RWPE1 (cell line): ENCODE data around the gene HIVEP1.

Experiments
- CTCF ChIA-PET: fragments of 350-600 bp; sonication (Branson Sonifier 250); formaldehyde crosslinking; extraction: SDS; loops from one replicate; lab custom pipeline; 2021; lab: Yijun Ruan, JAX
- POLR2A ChIA-PET: fragments of 400-600 bp; formaldehyde crosslinking; extraction: SDS; loops from one replicate; lab custom pipeline; 2020; ENCODE audit warnings: antibody characterized with exemption; ENCODE audit not compliant: low non-redundant PET; lab: Yijun Ruan, JAX
- DNase-seq: peaks from one replicate; pipeline ENCODE4 v3.0.0; 2012; ENCODE audit warnings: low spot score
- H3K27ac ChIP-seq: fragments of 450-650 bp; 2 replicates; pipeline ENCODE4 v1.5.1; 2017
- CTCF ChIP-seq: fragments of 450-650 bp; conservative IDR thresholded peaks from 2 replicates; pipeline ENCODE4 v1.5.1; 2017; ENCODE audit warnings: low read depth, mild to moderate bottlenecking

HIVEP1 gene

GRCh38 chr6:12160326-12160725 is 148.2 kb downstream of the HIVEP1 start:
- H3K27ac ChIP-seq, result no peak overlapping the region
- CTCF ChIA-PET, result interaction anchor here (0.6 to 0.7 kb wide), 2 partner anchors 11 to 1167 kb away, joined by 3 read pairs; no protein-coding TSS in a partner anchor
- POLR2A ChIA-PET, result no interaction called here
- no peak for TF ChIP-seq CTCF
- no peak for DNase-seq

- POLR2A ChIA-PET, result no interaction called here
These were observed 150.1 kb downstream of the HIVEP1 start for GRCh38 chr6:12162213-12162612.

DNA sequence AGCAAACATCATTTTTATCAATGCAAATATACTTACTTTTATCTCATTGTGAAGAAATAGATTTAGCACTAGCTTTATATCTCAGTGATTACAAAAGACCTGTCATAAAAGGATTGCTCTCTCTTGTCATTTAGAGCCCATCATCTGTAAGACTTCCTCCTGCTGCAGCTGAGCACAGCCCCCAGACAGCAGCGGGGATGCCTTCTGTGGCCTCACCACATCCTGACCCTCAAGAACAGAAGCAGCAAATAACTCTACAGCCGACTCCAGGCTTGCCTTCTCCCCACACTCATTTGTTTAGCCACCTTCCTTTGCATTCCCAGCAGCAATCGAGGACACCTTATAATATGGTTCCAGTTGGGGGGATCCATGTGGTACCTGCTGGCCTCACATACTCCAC is 151.0 kb downstream of the HIVEP1 start:
- H3K27ac ChIP-seq, result no peak overlapping the region
- CTCF ChIA-PET, result no interaction called here
- no peak for TF ChIP-seq CTCF
- no peak for DNase-seq
- POLR2A ChIA-PET, result interaction anchor here (0.6 kb wide), 1 partner anchor 512 kb away, joined by 3 read pairs; no protein-coding TSS in a partner anchor

More at GRCh38 chr6:12162213-12162612, 150.1 kb downstream of the HIVEP1 start:
- CTCF ChIA-PET, result interaction anchor here (0.7 kb wide), 1 partner anchor 444 kb away, joined by 5 read pairs; no protein-coding TSS in a partner anchor
- no peak for DNase-seq
- no peak for TF ChIP-seq CTCF
- no peak overlapping the region for H3K27ac ChIP-seq

- DNase-seq, result no peak
- H3K27ac ChIP-seq, result no peak overlapping the region
- no peak for TF ChIP-seq CTCF
- ChIA-PET CTCF (no interaction called here), POLR2A (no interaction called here)
These were observed 151.8 kb downstream of the HIVEP1 start for GRCh38 chr6:12163744-12164507.

- ChIA-PET POLR2A (no interaction called here), CTCF (no interaction called here)
- no peak for DNase-seq
- no peak for TF ChIP-seq CTCF
- no peak overlapping the region for H3K27ac ChIP-seq
These were observed 152.3 kb downstream of the HIVEP1 start for GRCh38 chr6:12164508-12164770.

DNA sequence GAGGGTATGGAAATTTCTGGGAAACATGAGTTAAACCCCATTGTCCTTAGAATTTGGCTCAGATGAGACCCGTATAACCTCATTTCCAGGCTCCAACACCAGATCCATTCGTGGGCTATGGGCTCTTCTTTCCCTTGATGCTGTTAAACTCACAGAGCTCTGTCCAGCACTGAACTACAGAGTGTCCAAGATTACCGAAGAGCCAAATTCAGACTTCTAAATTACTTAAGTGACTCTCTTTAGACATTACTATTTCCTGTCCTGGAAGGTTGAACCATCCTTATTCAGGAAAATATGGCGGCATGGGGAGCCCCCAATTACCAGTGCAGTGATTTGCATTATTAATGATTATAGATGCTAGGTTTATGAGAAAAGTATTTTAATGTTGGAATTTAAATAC is 153.2 kb downstream of the HIVEP1 start:
- no peak overlapping the region for H3K27ac ChIP-seq
- POLR2A ChIA-PET, result no interaction called here
- no peak for TF ChIP-seq CTCF
- CTCF ChIA-PET, result interaction anchor here (0.6 kb wide), 1 partner anchor 450 kb away, joined by 3 read pairs; no protein-coding TSS in a partner anchor
- no peak for DNase-seq
